HG02610 (cell line): ENCODE data around the gene FGD5.

ENCODE experiments used
- ATAC-seq: cut with Tn5 transposase; IDR thresholded peaks from one replicate; pipeline ENCODE4 v1.9.1; 2021; ENCODE audit warnings: mild to moderate bottlenecking, moderate library complexity; ENCODE audit not compliant: unreplicated experiment

The FGD5 gene

DNA sequence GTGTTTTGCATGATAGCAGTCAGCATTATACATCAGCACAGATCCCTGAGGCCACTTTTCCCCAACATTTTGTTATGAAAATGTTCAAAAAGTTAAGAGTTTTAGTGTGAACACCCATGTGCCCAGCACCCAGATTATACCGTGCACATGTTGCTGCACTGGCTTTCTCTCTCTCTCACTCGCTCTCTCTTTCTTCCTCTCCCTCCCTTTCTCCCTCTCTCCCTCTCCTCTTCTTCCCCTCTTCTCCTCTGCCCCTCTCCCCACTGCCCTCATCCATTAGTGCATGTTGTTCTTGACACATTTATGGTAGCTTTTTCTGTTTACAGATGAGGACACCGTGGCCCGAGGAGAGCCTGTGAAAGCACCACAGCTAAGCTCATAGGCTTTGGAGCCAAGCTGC is 7.3 kb downstream of the FGD5 start:
- no peak for ATAC-seq

DNA sequence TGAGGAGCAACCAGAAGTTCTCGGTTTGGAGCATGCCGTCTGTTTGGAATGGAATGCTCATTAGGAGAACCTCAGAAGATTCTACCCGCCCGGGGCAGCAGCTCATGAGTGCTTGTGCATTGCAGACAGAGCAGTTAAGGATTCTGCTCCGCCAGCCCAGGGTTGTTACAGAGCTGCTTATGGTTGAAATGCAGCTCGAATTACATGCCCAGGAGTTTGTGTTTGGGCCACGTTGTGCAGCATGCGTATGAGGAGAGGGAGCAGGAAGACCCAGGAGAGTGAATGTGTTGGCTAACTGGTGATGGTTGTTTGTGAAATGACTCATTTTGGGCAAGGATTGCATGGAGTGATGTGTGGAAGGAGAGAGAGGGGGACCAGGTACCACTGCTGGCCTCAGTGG is 9.0 kb downstream of the FGD5 start:
- ATAC-seq, result no peak

DNA sequence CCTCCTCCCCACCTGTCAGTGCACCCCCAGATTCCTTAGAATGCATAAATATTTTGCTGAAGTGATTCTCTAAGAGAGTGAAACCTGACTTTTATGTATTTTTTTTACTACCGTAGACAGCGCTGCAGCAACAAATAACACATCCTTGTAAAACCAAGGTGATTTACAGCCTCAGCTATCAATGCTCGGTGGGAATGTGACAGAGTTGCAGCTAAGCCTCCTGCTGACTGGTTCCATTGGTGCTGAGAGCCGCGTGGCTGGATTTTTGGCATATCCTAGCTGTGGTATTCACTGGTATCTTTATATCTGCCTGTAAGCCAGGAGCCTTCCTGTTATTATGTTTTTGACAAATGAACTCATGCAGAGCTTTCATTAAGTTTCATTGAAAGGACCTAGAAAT is 11.0 kb downstream of the FGD5 start:
- ATAC-seq, result no peak

DNA sequence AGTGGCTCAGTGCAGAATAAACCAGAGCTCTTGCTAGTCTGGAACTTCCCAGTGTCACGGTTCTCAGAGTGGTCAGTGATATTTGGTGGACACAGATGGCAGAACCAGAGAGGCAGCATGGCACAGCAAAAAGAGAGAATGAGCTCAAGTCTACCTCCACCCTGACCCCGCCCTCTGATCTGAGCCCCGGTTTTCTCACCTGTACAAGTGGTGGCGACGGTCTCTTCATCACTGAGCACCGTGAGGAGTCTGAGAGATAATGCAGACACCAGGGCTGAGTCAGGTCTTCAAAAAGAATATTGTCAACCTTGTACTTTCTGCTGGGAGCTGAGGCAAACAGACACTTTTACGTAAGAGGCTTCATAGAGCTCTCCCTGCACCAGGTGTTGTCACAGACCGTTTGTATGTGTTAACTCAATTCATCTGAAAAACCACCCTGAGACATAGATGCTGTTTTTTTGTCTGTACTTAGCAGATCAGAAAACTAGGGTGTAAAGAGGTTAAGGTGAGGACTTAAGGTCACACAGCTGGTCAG is 13.2 kb downstream of the FGD5 start:
- no peak for ATAC-seq

DNA sequence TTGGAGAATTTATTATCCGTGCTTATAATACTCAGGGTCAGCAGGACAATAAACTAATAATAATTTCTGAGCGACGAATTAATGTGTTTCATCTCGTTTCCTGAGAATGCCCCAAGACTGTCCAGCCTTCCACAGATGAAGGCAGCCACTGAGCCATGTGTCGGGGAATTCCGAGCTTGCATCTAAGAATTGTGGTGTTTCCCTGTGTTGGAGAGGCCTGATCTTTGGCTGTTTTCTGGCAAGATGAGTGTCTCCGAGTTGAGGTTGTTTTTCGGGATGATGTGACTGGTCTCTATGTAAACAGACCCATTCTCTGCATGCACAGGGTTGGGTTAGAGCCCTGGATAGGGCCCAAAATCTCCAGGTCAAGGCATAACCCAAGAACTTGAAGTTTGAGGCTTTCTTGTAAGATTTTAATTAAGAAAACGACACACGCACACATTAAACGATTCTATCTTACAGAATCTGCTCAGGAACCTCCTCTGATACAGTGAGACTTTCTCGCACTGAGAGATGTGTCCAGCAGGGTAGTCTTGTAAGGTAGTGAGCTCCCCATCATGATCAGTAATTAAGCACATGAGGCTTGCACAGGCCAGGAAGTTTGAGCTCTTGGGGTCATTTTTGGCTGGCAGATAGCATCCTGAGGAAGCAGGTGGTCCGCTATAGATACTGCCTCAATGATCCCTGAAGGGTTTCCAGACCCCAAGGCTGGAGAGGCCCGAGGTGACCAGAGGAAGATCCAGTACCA is 14.4 kb downstream of the FGD5 start:
- ATAC-seq, result no peak

DNA sequence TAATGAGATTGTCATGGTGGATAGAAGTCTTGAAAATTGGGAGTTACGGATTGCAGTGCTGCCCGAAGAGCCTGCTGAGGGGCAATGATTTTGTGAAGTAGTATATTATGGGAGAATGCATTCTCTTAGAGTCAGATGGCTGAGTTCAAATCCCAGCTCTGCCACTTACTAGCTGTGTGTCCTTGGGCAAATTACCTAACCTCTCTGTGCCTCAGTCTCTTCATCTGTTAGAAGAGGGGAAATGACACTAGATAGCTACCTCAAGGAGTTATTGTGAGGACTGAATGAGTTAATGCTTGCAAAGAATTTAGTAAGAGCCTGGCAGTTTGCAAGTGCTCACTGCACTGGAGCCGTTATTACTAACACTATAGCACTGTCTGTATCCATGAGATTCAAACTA is 15.4 kb downstream of the FGD5 start:
- ATAC-seq, result no peak

DNA sequence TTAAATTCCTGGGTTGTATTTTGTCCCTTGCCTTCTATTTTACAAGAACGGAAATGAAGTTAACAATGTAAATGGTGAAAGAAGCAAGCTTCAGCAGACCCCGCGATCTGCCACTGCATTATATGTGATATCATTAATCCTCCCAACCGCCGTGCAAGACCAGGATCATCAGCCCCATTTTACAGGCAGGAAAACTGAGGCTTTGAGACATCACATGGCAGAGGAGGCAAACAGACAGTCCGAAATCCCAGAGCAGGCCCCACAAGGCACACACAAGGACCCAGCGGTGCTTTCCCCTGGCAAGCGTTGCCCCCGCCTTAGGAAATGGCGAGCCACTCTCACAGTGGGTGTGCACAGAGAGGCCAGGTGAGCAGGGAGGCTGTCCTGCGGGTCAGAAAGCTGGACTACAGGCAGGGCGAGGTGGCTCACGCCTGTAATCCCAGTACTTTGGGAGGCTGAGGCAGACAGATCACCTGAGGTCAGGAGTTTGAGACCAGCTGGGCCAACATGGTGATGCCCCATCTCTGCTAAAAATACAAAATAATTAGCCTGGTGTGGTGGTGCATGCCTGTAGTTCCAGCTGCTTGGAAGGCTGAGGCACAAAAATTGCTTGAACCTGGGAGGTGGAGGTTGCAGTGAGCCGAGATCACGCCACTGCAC is 16.2 kb downstream of the FGD5 start:
- no peak for ATAC-seq

DNA sequence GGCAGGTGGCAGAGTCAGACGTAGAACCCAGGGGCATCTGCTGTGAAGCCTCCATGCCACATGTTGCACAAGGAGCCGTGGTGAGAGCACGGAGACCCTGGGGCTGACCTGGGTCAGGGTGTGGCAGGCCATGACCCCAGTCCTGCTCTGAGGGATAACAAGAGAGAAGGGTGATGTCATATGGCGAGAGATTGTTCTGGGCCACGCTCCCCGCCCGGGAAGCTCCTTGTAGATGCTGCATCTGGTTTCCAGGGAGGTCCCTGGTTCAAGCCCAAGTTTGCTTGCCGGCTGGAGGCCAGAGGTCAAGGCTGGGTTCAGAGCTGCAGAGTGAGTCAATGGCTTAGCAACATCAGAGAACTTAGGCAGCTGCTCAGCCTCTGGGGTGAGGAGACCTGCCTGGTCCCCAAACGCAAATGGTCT is 17.3 kb downstream of the FGD5 start:
- no peak for ATAC-seq

DNA sequence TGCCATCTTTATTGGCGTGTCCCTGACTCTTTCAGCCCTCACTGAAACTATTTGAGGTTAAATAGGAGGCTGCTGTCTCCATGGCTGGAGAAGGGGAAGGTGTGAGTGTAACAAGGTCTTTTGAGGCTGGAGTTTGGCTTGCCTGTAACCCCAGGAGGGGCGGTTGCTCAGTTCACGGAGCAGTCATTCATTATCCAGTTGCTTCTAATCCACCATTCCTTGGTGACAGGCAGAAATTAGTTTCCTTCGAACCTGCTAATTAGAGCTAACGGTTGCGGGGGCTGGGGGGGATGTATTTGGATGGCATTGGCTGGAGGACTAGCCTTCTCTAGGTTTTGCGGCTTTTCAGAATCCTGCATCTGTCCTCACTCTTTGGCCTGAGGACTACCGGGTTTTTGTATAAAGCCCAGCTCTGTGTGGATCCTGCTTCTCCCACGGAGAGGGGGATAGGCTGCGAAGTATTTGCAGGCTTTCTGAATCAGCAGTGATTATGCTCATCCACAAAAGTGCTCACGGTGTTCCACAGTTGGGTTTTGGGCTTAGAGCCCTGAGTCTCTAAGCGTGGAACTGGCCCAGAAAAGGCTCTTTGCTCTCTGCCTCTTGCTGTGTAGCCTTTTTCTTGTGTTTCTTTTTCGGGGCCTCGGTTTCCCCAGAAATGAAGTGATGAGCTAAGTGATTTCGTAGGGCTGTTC is 18.6 kb downstream of the FGD5 start:
- no peak for ATAC-seq

DNA sequence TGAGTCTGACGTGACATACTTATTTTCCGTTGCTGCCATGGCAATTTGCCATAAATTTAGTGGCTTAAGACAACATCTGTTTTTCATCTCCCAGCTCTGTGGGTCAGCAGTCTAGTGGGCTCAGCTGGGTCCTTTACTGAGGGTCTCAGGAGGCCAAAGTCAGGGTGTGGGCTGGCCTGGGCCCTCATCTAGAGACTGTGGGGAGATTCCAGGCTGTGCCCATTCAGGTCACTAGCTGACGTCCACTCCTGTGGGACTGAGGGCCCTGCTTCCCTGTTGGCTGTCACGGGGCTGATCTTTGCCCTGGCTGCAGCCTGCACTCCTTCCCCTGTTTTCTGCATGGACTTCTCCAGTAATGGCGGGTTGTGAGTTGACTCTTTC is 19.1 kb downstream of the FGD5 start:
- ATAC-seq, result no peak

DNA sequence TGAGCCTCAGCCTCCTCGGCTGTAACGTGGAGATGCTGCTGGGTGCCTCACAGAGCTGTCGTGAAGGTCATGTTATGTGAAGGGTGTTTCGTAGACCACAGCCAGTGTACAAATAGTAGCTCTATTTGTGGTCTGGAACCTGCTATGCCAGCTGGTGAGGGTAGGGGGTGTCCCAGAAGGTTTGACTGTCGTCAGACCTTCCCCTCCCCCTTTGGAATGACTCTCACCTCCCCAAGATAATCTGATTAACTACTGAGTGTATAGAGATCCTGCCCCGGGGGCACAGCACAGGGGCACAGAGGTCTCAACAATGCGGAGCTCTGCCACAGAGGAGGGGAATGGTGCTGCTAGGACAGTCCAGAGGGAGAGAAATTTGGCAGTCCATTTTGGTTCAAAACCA is 20.5 kb downstream of the FGD5 start:
- ATAC-seq, result peak; percentile 67

DNA sequence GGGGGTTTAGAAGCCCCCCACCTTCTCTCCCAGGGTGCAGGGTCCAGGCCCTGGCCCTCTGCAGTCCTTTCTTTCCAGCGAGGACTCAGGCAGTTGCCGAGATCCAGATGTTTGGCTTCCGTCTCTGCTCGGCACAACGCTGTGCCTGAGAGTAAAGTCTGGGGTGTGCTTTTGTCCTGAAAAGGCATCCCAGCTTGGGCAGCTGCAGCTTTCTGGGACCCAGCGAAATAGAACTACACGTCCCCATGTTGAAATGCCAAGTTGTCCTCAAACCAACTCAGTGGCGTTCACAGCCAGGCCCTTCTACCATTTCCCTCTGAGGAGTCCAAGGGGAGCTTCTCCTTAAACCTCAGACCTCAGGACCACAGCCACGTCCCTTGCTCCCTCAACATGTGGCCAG is 23.1 kb downstream of the FGD5 start:
- ATAC-seq, result no peak

DNA sequence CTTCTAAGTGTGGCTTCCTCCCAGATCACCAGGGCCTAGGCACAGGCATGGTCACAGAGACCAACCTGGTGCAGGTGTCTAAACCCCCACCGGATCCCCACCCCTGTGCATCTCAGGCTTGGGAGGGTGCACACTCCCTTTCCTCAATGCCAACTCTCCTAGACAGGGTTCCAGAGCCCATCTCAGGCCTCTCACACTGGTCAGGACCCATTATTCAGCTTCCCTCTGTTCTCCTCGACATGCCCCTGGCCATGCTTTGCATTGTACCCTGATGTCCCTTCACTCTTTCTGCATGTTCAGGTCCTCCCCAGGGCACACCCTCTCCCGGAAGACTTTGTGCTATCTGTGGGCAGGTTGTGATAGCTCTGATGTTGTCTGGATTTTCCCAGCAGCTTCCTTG is 23.5 kb downstream of the FGD5 start:
- no peak for ATAC-seq

DNA sequence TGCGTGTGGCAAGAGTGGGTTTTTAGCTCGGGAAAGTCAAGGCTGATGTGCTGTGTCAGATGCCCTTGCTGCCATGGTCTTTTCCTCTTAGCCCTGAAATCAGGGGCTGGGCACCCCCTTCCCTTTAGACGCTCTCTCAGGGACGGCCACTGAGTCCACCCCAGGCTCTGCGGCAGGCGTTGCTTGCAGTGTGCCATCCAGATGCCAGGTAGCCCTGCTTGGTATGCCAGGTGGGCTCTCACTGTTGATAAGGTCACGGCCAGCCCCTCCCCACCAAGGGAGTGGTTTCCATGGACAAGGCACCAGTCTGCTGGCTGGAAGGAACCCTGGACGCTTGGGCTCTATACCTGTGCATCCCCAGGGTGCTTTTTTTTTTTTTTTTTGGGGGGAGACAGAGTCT is 24.6 kb downstream of the FGD5 start:
- ATAC-seq, result no peak

DNA sequence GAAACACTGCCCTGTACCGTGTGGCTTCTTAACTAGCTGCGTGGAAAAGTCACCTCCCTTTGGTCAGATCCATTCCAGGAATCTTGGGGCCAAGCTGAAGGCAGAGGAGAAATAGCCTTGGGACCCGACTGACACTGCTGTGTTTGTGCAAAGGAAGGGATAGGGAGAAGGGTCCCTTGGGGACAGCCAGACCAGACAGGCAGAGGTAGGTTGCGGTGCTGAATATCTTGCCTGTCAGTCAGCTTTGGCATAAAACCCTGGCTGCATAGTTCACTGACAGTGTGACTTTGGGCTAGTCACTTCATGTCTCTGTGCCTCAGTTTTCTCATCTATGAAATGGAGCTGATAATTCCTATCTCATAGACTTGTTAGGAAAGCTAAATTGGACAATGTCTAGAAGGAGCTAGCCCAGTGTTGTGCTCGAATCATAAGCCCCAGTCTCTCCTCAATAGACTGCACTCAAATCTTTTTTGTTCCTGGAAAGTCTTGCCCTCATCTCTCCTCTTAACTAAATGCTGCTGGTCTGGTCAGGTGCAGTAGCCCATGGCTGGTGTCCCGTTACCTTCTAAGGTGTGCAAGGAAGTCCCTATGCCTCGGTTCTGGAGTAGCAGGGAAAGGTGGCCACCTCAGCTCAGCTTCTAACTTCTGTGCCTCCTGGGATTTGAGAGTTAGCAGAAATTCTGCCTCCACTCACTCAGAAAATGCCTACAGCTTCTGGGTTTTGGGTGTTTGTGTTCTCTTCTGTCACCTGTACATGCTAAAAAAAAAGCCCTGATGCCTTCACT is 25.8 kb downstream of the FGD5 start:
- ATAC-seq, result no peak

DNA sequence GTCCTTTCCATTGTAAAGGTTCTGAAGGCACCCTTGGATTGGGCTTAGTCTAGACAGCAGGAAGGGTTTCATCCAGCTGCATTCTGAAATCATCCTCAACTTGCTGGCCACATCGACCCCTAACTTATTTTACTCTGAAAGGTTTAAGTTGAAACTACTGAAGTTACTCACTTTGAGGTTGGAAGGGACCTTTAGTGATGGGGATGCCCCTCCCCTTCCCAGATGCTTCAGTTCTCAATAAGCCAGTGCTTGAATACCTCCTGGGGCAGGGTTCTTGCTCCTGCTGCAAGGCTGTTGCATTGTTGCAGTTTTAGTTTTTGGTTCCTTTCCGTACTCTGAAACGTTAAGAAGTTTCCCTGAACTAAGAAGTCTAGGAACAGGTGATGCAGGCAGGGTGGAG is 26.4 kb downstream of the FGD5 start:
- ATAC-seq, result no peak

DNA sequence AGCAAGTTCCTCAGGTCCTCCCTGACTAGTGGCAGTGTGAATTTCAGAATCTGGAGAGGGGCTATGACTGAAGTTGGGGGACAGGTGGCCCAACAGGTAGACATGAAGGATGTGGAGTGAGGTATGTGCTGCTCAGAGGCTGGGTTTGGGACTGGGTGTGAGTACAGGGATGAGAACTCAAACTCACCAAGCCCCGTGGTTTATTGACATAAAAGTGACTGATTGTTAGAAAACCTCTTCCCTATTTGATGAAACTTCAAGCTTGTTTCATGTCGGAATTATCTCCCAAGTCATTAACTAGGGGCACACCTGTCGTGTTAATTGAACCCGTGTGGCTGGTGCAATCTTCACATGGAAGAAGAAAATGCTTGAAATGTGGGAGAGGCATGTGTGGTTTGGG is 27.1 kb downstream of the FGD5 start:
- no peak for ATAC-seq

DNA sequence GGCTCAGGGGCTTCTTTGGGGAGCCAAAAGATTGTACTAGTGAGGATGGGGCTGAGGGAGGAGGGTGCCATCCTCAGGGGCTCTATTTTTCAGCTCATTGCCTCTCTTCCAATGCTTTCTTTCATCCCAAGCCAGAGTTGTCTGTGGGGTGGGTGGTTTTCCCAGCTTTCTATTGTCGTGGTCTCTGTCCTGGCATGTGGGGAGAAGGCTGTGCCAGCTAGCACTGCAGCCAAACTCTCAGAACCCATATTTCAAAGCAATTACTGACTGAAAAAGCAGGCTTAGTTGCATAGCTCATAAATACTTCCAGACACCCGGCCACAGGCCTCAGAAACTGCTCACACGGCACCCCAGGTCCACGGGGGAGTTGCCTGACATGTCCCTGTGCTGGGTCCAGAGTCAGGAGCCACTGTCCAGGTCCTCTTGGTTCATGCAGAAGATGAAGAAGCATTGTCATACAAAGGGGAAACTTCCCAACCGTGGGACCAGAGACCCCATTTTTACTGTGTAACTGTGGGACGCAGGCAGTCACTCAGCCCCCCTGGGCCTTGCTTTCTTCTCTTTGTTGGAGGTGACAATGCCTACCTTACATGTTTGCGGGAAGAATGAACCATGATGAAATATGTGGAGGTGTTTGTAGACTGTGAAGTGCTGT is 27.6 kb downstream of the FGD5 start:
- ATAC-seq, result no peak

DNA sequence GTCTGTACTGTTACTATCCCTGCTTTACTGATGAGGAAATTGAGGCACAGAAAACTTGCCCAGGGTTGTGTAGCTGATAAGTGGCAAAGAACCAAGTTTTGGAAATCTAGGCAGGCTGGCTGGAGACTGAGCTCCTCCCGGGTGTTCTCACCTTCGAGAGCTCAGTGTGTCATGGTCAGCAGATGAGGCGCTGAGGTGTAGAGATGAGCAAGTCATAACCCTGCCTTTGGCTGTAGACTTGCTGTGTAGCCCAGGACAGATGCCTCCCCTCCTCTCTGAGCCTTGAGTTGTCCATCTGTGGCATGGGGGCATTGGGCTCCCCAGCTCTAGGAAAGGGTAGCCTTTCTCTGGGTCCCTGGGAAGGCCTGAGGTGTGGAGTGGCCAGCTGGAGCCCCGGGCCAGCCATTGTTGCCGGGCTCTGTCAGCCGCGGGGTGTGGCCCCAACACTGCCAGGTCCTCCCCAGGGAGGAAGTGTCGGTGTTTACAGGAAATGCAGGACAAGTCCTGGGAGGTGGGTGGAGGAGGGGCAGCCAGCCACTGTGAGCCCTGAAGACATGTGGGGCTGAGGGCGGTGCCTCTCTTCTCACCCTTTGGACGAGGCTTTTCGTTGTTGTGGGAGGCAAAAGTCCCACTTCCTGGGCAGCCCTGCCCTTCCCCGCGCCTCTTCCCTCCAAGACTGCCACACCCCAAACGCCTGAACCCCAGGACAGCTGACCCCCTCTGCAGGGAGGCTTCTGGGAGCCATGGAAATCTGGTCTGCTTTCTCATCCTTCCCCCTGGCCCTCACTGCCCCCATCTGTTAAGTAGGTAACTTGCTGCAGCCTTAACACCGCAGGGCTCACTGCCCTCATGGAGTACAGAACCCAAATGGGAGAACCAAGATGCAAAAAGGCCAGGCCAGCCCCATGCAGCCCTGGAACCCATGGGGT is 29.1 kb downstream of the FGD5 start:
- ATAC-seq, result no peak

DNA sequence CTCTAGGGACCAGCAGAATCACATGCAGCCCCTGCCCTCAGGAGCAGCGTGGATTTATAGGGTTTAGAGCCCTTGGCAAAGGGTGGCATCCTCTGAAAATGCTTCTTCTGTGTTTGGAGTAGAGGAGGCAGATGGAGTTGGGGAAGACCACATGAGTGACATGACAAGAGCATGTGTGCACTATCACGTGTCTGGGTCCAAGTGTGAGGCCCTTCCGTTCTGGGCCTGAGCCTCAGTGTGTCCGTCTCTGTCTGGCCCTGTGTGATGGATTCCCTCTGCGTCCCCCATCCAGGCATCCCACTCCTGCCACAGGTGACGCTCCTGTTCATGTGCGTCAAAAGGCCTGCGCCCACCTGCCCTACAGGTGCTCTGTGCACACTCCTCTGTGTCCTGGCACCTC is 30.1 kb downstream of the FGD5 start:
- no peak for ATAC-seq
